LNCaP clone FGC (cell line): Measurements from ENCODE around the gene TBL1XR1.
"Not testable (repeated sequence)": the region's sequence is repeated elsewhere in the genome, so short reads cannot be mapped to it uniquely, and the experiment has no call there.

ENCODE experiments used
- DNase-seq: peaks from one replicate; pipeline ENCODE4 v3.0.0-alpha.2; 2011; ENCODE audit warnings: low read depth
- H3K4me3 ChIP-seq: 2 replicates; pipeline ENCODE4 v1.5.1; 2011; ENCODE audit warnings: mild to moderate bottlenecking, low read depth, low read length, control low read depth
- TF ChIP-seq, protein P1 (sequence below): IDR thresholded peaks from 2 replicates; pipeline ENCODE4 v1.5.1; 2012; ENCODE audit warnings: mild to moderate bottlenecking; ENCODE audit not compliant: control insufficient read depth, insufficient read depth; ENCODE audit errors: extremely low read depth

Gene TBL1XR1

DNA sequence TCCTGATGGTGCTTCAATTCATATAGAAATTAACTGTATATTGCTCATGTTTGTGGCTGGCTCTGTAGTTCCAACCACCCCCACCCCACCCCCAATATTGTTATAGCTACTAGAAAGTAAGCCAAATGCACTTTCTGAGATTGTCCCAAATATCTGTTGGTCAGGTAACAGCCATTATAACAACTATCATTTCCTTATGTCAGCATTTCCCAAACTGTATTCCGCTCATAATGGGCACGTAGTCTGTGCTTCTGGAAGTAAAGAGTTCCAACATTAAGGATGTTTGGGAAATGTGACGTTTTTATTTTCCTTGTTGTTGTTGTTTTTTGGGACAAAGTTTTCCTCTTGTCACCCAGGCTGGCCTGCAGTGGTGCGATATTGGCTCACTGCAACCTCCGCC is 12.2 kb upstream of the TBL1XR1 start:
- DNase-seq: no peak
- no peak overlapping the region for H3K4me3 ChIP-seq
- TF ChIP-seq, protein P1, sequence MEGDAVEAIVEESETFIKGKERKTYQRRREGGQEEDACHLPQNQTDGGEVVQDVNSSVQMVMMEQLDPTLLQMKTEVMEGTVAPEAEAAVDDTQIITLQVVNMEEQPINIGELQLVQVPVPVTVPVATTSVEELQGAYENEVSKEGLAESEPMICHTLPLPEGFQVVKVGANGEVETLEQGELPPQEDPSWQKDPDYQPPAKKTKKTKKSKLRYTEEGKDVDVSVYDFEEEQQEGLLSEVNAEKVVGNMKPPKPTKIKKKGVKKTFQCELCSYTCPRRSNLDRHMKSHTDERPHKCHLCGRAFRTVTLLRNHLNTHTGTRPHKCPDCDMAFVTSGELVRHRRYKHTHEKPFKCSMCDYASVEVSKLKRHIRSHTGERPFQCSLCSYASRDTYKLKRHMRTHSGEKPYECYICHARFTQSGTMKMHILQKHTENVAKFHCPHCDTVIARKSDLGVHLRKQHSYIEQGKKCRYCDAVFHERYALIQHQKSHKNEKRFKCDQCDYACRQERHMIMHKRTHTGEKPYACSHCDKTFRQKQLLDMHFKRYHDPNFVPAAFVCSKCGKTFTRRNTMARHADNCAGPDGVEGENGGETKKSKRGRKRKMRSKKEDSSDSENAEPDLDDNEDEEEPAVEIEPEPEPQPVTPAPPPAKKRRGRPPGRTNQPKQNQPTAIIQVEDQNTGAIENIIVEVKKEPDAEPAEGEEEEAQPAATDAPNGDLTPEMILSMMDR: no peak

DNA sequence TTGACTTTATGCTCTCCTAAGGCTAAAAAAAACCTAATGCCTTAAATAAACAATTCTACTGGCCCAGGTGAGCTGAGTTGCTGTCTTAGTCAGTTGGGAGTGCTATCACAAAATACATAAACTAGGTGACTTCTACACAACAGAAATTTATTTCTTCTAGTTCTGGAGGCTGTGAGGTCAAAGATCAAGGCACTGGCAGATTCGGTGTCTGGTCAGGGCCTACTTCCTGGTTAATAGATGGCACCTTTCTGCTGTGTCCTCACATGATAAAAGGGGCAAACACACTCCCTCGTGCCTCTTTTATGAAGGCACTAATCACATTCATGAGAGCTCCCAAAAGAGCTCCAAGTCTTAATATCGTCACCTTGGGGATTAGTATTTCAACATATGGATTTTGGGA is 11.5 kb upstream of the TBL1XR1 start:
- TF ChIP-seq, protein P1: no peak
- no peak for DNase-seq
- H3K4me3 ChIP-seq: no peak overlapping the region

DNA sequence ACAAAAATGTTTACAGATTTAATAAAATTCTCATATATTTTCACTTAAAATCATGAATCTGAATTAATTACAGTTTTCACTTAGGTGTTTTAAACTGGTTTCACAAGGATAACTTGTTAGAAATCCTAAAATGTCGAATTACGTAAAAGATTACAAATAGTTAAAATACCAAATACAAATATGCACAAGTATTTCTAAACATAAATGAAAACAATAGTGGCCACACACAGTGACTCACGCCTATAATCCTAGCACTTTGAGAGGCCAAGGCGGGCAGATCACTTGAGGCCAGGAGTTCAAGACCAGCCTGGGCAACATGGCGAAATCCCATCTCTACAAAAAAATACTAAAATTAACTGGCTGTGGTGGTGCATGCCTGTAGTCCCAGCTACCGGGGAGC is 10.9 kb upstream of the TBL1XR1 start:
- no peak overlapping the region for H3K4me3 ChIP-seq
- DNase-seq: no peak
- TF ChIP-seq, protein P1: no peak

DNA sequence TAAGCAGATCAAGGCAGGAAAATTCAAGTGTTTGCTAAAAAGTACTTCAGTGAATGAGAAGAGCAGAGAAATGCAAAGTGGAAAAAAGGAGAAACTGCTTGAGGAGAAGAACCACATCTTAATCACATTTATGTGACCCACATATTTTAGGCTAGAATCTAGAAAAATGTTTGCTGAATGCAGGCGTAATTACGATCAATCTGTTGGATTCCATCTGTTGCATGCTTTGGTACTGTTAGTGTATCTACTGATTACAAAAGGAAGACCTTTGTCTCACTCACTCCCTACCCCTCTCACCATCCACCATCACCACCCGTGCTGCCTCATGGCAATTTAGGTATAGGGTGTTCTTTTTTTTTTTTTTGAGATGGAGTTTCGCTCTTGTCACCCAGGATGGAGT is 9.7 kb upstream of the TBL1XR1 start:
- DNase-seq: no peak
- TF ChIP-seq, protein P1: no peak
- H3K4me3 ChIP-seq: no peak overlapping the region

DNA sequence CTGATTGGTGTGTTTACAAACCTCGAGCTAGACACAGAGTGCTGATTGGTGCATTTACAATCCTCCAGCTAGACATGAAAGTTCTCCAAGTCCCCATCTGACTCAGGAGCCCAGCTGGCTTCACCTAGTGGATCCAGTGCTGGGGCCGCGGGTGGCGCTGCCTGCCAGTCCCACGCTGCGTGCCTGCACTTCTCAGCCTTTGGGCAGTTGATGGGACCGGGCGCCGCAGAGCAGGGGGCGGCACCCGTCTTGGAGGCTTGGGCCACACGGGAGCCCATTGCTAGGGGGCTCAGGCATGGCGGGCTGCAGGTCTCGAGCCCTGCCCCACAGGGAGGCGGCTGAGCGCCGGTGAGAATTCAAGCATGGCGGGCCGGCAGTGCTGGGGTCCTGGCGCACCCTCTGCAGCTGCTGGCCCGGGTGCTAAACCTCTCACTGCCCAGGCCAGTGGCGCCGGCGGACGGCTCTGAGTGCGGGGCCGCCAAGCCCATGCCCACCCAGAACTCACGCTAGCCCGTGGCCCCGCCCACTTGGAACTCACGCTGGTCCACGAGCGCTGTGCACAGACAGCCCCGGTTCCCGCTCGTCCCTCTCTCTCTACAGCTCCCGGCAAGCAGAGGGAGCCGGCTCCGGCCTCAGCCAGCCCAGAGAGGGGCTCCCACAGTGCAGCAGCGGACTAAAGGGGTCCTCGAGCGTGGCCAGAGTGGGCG is 6.6 kb upstream of the TBL1XR1 start:
- no peak overlapping the region for H3K4me3 ChIP-seq
- TF ChIP-seq, protein P1: no peak
- DNase-seq: no peak

DNA sequence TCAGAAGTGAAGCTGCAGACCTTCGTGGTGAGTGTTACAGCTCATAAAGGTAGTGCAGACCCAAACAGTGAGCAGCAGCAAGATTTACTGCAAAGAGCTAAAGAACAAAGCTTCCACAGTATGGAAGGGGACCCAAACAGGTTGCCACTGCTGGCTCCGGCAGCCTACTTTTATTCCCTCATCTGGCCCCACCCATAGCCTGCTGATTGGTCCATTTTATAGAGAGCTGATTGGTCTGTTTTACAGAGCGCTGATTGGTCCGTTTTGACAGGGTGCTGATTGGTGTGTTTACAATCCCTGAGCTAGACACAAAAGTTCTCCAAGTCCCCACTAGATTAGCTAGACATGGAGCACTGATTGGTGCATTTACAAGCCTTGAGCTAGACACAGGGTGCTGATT is 5.7 kb upstream of the TBL1XR1 start:
- H3K4me3 ChIP-seq: not testable (repeated sequence)

DNA sequence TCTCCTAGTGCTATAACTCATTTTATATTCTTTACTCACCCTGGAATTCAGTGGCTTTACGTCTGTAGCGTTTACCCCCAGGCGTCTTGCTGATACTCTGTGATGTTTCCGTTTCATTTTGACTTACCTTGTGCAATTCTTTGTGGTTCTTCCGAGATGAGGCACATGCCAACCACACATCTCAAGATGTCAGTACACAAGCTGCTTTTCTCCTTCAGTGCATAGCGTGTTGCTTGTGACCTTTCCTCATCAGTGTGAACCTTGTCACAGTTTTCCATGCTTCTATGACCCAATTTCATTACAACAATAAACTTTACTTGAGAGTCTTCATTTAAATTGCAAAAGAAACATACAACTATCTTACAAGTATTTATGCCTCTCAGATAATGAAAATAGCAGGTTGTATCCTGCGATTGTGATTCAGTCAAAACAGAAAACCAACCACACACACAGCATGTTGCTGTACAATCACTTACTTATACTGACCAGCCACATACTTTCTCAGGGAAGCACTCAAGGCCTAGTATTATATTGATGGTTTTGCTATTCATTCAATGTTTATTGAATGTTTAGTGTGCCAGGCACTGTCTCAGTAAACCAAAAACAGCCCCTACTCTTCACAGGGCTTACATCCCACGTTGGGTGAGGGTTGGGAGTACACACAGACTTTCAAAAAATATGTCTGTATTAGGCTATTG is 4.6 kb upstream of the TBL1XR1 start:
- H3K4me3 ChIP-seq: no peak overlapping the region

More for the DNA sequence above, 5.7 kb upstream of the TBL1XR1 start:
- not testable (repeated sequence) for DNase-seq

More for the DNA sequence above, 4.6 kb upstream of the TBL1XR1 start:
- DNase-seq: no peak
- TF ChIP-seq, protein P1: no peak
